GM21381 (cell line): ENCODE data around the gene CPNE9.
"Not testable (repeated sequence)": the region's sequence is repeated elsewhere in the genome, so short reads cannot be mapped to it uniquely, and the experiment has no call there.

Experiments used
- ATAC-seq: cut with Tn5 transposase; IDR thresholded peaks from one replicate; pipeline ENCODE4 v1.9.1; 2021; ENCODE audit warnings: mild to moderate bottlenecking, moderate library complexity; ENCODE audit not compliant: unreplicated experiment

Gene CPNE9

DNA sequence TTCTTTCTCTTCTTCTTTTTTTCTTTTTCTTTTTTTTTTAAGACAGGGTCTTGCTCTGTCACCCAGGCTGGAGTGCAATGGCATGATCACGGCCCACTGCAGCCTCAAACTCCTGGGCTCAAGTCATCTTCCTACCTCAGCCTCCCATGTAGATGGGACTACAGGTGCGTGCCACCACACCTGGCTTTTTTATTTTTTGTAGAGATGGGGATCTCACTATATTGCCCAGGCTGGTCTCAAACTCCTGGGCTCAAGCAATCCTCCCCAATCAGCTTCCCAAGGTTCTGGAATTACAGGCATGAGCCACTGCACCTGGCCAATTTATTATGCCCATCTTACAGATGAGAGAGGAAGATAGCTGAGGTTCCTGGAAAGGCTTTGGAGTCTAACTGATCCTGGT, 67.4 kb downstream of the CPNE9 start:
- ATAC-seq, result not testable (repeated sequence)

GRCh38 chr3:9776896-9777693, 73.5 kb downstream of the CPNE9 start:
- no peak for ATAC-seq

GRCh38 chr3:9777694-9778021, 74.0 kb downstream of the CPNE9 start:
- no peak for ATAC-seq

DNA sequence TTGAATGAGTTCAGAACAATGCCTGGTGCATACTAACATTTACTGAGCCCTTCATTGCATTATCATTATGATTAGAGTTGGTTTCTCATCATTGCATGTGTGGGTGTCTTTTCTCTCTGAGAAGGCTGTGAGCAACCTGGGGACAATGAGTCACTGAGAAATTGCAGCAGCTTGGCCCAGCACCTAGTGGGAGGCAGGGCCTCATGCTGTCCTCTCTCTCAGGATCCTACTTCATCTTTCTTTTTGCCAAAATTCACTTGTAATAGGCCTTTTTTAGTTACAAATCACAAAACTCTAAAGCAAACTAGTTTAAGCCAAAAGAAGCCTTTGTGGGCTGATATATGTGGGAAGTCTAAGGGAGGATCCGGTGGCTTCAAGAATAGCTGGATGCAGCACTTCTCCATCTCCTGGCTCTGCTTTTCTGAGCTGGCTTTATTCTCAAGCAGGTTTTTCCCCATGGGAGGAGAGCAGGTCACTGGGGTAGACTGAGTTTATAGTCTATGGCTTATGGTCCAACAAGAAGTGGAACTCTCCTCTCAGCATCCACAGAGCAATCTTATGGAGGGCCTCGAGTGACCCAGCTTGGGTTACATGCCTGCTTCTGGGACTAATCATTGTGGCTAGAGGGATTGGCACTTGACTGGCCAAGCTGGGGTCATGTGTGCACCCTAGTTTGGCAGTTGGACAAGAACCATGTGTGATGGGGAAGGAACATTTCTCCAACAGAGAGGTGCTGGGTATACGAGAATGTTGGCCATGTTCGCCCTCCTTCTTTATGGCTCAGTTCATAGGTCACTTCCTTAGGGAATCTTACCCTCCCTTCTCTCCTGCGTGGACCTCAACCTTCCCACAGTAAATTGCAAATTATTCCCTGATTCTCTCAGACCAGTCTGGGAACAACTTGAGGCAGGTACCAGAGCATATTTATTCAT, 74.8 kb downstream of the CPNE9 start:
- ATAC-seq, result no peak

DNA sequence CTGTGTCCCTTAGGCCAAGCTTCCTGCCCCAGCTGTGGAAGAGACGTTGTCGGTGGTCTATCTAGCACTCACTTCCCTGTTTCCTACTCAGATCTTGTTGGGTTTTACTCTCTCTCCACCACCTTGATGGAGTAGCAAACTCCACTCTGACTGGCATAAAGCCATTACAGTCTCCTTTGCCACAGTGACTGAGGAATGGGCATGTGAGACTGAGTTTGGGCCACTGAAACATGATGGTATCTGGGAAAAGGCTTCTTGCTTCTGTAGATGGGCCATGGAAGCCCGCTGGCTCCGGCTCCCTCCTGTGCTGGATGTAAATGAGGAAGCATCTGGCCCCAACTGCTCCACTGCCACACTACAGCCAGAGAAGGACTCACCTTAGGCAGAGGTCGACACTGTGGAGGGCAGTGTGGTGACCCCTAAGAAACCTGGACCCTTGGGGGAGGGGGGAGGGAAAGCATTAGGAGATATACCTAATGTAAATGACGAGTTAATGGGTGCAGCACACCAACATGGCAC, 75.5 kb downstream of the CPNE9 start:
- ATAC-seq, result no peak
